Common myeloid progenitor, CD34-positive (primary cell): ENCODE results near the gene ARHGAP32.

ENCODE experiments used
- CTCF ChIA-PET: fragments of 350-600 bp; sonication (Branson Sonifier 250); formaldehyde crosslinking; loops from one replicate; lab custom pipeline; 2021; ENCODE audit warnings: antibody characterized with exemption; lab: Charles Lee
- POLR2A ChIA-PET: fragments of 350-600 bp; sonication (Branson Sonifier 250); formaldehyde crosslinking; loops from one replicate; lab custom pipeline; 2021; ENCODE audit warnings: antibody characterized with exemption; lab: Charles Lee
- DNase-seq, 3 donors: peaks; one replicate each; pipeline versions ENCODE4 v3.0.0 to v3.0.0-alpha.2; 2013
- H3K27ac ChIP-seq, 2 experiments: 1 replicate in 1 of 2; 2 replicates in 1 of 2; pipeline ENCODE4 v1.7.0; 2013; ENCODE audit warnings: inconsistent platforms in 2 of 2, low read length in 2 of 2, mild to moderate bottlenecking in 2 of 2, low read depth in 1 of 2, moderate library complexity in 1 of 2; ENCODE audit not compliant: severe bottlenecking in 2 of 2, insufficient read depth in 1 of 2, poor library complexity in 1 of 2
- H3K27me3 ChIP-seq, 5 experiments: replicated peaks in 2 of 5; 1 replicate in 3 of 5; 2 replicates in 2 of 5; pipeline versions ENCODE4 v1.6.1 to v1.7.0; 2013; ENCODE audit warnings: low read length in 4 of 5, mild to moderate bottlenecking in 2 of 5, moderate library complexity in 2 of 5, inconsistent platforms in 1 of 5; ENCODE audit not compliant: insufficient read depth in 5 of 5, control insufficient read depth in 4 of 5
- H3K36me3 ChIP-seq, 4 experiments: 1 replicate in 2 of 4; 2 replicates in 2 of 4; pipeline versions ENCODE4 v1.6.1 to v1.7.0; 2013; ENCODE audit warnings: low read length in 3 of 4, control low read depth in 1 of 4, mild to moderate bottlenecking in 1 of 4; ENCODE audit not compliant: control insufficient read depth in 4 of 4, insufficient read depth in 4 of 4
- H3K4me1 ChIP-seq, 4 experiments: 1 replicate in 3 of 4; 2 replicates in 1 of 4; pipeline versions ENCODE4 v1.6.1 to v1.7.1; 2013; ENCODE audit warnings: low read length in 3 of 4, mild to moderate bottlenecking in 3 of 4, control low read depth in 1 of 4, inconsistent platforms in 1 of 4, moderate library complexity in 1 of 4; ENCODE audit not compliant: control insufficient read depth in 4 of 4, insufficient read depth in 4 of 4; ENCODE audit errors: control extremely low read depth in 1 of 4
- H3K4me3 ChIP-seq, 7 experiments: 1 replicate in 4 of 7; 2 replicates in 3 of 7; pipeline versions ENCODE4 v1.5.1 to v1.7.0; 2013; ENCODE audit warnings: mild to moderate bottlenecking in 7 of 7, low read length in 6 of 7, moderate library complexity in 6 of 7, inconsistent platforms in 2 of 7, low read depth in 2 of 7, control low read depth in 1 of 7; ENCODE audit not compliant: insufficient read depth in 4 of 7, control insufficient read depth in 1 of 7; ENCODE audit errors: extremely low read depth in 1 of 7
- H3K9me3 ChIP-seq, 5 experiments: 1 replicate in 4 of 5; 2 replicates in 1 of 5; pipeline versions ENCODE4 v1.6.1 to v1.7.1; 2013; ENCODE audit warnings: low read length in 4 of 5, mild to moderate bottlenecking in 2 of 5, inconsistent platforms in 1 of 5, low read depth in 1 of 5, moderate library complexity in 1 of 5; ENCODE audit not compliant: control insufficient read depth in 4 of 5, insufficient read depth in 2 of 5; ENCODE audit errors: control extremely low read depth in 1 of 5
- WGBS: methylation state at CpG from one replicate; pipeline ENCODE4 v1.1.5; 2013; ENCODE audit not compliant: insufficient coverage; 5-methylcytosine and 5-hydroxymethylcytosine counted together

Gene ARHGAP32

GRCh38 chr11:129090056-129090455 lies 102.1 kb downstream of the ARHGAP32 start:
- no peaks in the 10 kb centered on the region for H3K4me1 ChIP-seq
- DNase-seq = no peak
- no CpG with 5 or more reads among the region's 1 CpG for WGBS
- H3K9me3 ChIP-seq = peaks cover 0 to 9% (median 1%) of the 10 kb centered on the region in 5 experiments
- H3K27ac ChIP-seq = no peak overlapping the region
- ChIA-PET POLR2A (no interaction called here), CTCF (no interaction called here)
- H3K27me3 ChIP-seq = no peaks in the 10 kb centered on the region
- H3K4me3 ChIP-seq = no peak overlapping the region
- peaks cover 0 to 7% (median 2%) of the 10 kb centered on the region in 4 experiments for H3K36me3 ChIP-seq

DNA sequence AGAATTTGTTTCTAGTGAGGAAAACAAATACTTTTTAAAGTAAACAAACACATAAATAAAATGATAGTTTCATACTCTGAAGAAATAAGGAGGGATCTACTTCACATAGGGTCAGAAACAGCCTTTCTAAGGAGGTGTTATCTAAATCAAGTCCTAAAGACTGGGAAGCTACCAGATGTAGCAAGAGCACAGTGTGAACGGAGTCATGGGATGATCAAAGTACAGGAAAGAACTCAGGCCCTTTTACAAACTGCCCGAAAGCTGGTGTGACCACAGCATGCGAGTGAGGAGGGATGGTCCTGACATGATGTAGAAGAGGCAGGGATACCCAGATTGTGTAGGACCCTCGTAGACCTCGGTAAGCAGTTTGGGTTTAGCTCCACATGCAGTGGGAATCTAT lies 102.8 kb downstream of the ARHGAP32 start:
- Histone ChIP-seq H3K27ac (no peak overlapping the region), H3K36me3 (peaks cover 0 to 5% (median 2%) of the 10 kb centered on the region in 4 experiments), H3K4me3 (no peak overlapping the region), H3K9me3 (peaks cover 0 to 14% (median 2%) of the 10 kb centered on the region in 5 experiments), H3K27me3 (no peaks in the 10 kb centered on the region), H3K4me1 (no peaks in the 10 kb centered on the region)
- DNase-seq = no peak
- ChIA-PET CTCF (no interaction called here), POLR2A (no interaction called here)
- WGBS = 97% methylated on average over 3 of the region's 5 CpGs

GRCh38 chr11:129086976-129087375 lies 105.1 kb downstream of the ARHGAP32 start:
- POLR2A ChIA-PET = no interaction called here

GRCh38 chr11:129077191-129077590 lies 114.9 kb downstream of the ARHGAP32 start:
- POLR2A ChIA-PET = no interaction called here
- Histone ChIP-seq H3K4me1 (no peaks in the 10 kb centered on the region), H3K4me3 (no peak overlapping the region), H3K36me3 (peaks cover 0 to 6% (median 0%) of the 10 kb centered on the region in 4 experiments), H3K27me3 (no peaks in the 10 kb centered on the region), H3K27ac (no peak overlapping the region), H3K9me3 (peaks cover 1 to 31% (median 4%) of the 10 kb centered on the region in 5 experiments)
- WGBS = 100% methylated on average over 4 of the region's 5 CpGs
- DNase-seq = no peak
- CTCF ChIA-PET = no interaction called here

More at GRCh38 chr11:129086976-129087375, 105.1 kb downstream of the ARHGAP32 start:
- no peak overlapping the region for H3K4me3 ChIP-seq
- no peak overlapping the region for H3K27ac ChIP-seq
- no peak for DNase-seq
- CTCF ChIA-PET = no interaction called here
- peaks cover 0 to 35% (median 5%) of the 10 kb centered on the region in 5 experiments for H3K9me3 ChIP-seq
- H3K27me3 ChIP-seq = no peaks in the 10 kb centered on the region
- no peaks in the 10 kb centered on the region for H3K4me1 ChIP-seq
- H3K36me3 ChIP-seq = peaks cover 0 to 5% (median 2%) of the 10 kb centered on the region in 4 experiments
- WGBS = 100% methylated on average over 1 of the region's 1 CpG

GRCh38 chr11:129075757-129076156 lies 116.4 kb downstream of the ARHGAP32 start:
- no peak overlapping the region for H3K27ac ChIP-seq
- H3K27me3 ChIP-seq = no peaks in the 10 kb centered on the region
- POLR2A ChIA-PET = no interaction called here
- WGBS = 98% methylated on average over 6 of the region's 7 CpGs
- CTCF ChIA-PET = no interaction called here
- peaks cover 0 to 21% (median 4%) of the 10 kb centered on the region in 5 experiments for H3K9me3 ChIP-seq
- no peak overlapping the region for H3K4me3 ChIP-seq
- DNase-seq = no peak
- H3K36me3 ChIP-seq = peaks cover 0 to 6% (median 0%) of the 10 kb centered on the region in 4 experiments
- H3K4me1 ChIP-seq = no peaks in the 10 kb centered on the region

DNA sequence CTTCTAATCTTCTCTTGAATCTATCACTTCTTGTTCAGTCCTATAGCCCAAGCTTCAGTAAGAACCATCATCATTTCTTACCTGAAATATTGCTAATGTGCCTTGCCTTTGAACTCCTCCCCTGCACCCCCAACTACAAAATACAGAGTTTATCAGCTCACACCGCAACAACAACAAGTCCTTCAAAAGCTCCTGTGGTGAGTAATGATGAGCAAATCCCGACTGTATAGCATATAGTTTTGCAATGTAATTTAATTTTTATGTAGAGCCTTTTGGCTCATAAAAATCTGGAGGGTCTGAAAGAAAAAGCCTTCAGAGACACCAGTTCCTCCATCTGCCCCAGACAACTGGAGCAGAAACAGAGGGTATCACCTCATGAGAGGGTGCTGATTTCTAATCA lies 124.7 kb downstream of the ARHGAP32 start:
- no peaks in the 10 kb centered on the region for H3K9me3 ChIP-seq
- H3K4me3 ChIP-seq = no peak overlapping the region
- no peaks in the 10 kb centered on the region for H3K4me1 ChIP-seq
- no peak overlapping the region for H3K27ac ChIP-seq
- no CpG with 5 or more reads among the region's 2 CpGs for WGBS
- H3K36me3 ChIP-seq = peaks cover 0 to 11% (median 5%) of the 10 kb centered on the region in 4 experiments
- H3K27me3 ChIP-seq = no peaks in the 10 kb centered on the region
- ChIA-PET CTCF (no interaction called here), POLR2A (no interaction called here)
- DNase-seq = no peak

GRCh38 chr11:129066229-129066628 lies 125.9 kb downstream of the ARHGAP32 start:
- no CpG with 5 or more reads among the region's 1 CpG for WGBS
- Histone ChIP-seq H3K27ac (no peak overlapping the region), H3K4me3 (no peak overlapping the region), H3K27me3 (no peaks in the 10 kb centered on the region), H3K9me3 (no peaks in the 10 kb centered on the region), H3K36me3 (peaks cover 0 to 12% (median 8%) of the 10 kb centered on the region in 4 experiments), H3K4me1 (no peaks in the 10 kb centered on the region)
- DNase-seq = no peak
- ChIA-PET CTCF (no interaction called here), POLR2A (no interaction called here)
